ENCODE results near the gene SLC5A3. TPM values are rescaled to one million over a fixed set of nuclear protein-coding genes. Genes with fewer than 3 reads are reported as not detected.

The SLC5A3 gene
- total RNA-seq = 10 to 100 TPM; 12.1 to 40.8 (median 13.7) TPM

DNA sequence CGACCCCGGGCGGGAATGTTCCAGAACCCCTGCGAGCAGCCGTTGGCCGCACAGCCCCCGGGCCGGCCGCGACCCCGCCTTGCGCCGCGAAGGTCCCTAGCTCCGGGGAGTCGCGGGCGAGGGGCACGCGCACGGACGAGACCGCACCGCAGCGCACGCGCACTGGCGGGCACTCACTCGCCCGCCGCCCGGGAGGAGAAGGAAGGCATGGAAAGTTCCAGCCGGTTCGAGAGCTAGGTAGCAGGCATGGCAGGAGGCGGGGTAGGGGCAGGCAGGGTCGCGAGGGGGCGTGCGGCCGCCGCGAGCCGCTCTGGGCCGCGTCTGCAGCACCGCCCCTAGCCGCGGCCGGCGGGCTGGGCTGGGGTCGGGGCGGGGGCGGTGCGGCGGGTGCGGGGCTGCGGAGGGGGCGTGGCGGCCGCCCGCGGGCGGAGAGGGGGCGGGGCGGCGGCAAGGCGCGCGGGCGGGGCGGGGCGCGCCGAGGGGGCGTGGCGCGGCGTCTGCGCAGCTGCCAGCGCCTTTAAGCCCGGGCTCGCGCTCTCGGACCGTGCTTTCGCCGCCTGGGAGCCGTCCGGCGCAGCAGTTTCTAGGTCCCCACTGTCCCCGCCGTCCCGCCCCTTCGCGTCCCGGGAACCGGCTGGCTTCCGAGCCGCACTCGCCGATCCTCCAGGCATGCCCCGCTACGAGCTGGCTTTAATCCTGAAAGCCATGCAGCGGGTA, at the start of gene SLC5A3, which contains the start of gene MRPS6:
TSS of gene SLC5A3 (plus strand) at position 547 of the 717 bp plus-strand sequence. CDS start 21,621 bp downstream, outside the sequence.
TSS of gene MRPS6 (plus strand) at position 547 of the 717 bp plus-strand sequence. CDS start at position 670, 123 bp downstream.
- no peaks in the 10 kb centered on the region for H3K36me3 ChIP-seq
- no CpG with 5 or more reads among the region's 104 CpGs for WGBS, 2 donors
- H3K27ac ChIP-seq = peak within 1 kb of the TSS; percentile 80 to 91 (median 82)
- TF ChIP-seq EP300 (IDR thresholded peaks at IDR 0.05) (peak in 1 of 4 donors; percentile 2), POLR2AphosphoS5 (IDR thresholded peaks at IDR 0.05) (peak; percentile 37 to 97), POLR2A (IDR thresholded peaks at IDR 0.05) (peak in 3 of 4 donors; percentile 56 to 93 (median 89))
- TF ChIP-seq, protein P1, sequence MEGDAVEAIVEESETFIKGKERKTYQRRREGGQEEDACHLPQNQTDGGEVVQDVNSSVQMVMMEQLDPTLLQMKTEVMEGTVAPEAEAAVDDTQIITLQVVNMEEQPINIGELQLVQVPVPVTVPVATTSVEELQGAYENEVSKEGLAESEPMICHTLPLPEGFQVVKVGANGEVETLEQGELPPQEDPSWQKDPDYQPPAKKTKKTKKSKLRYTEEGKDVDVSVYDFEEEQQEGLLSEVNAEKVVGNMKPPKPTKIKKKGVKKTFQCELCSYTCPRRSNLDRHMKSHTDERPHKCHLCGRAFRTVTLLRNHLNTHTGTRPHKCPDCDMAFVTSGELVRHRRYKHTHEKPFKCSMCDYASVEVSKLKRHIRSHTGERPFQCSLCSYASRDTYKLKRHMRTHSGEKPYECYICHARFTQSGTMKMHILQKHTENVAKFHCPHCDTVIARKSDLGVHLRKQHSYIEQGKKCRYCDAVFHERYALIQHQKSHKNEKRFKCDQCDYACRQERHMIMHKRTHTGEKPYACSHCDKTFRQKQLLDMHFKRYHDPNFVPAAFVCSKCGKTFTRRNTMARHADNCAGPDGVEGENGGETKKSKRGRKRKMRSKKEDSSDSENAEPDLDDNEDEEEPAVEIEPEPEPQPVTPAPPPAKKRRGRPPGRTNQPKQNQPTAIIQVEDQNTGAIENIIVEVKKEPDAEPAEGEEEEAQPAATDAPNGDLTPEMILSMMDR (IDR thresholded peaks at IDR 0.05) = peak in 3 of 6 experiments; percentile 14 to 29 (median 15)
- DNase-seq = peak; percentile 84 to 96
- peak within 1 kb of the TSS; percentile 67 to 95 (median 88) for H3K4me3 ChIP-seq
- peaks cover 14 to 50% (median 33%) of the 10 kb centered on the region in 4 donors for H3K4me1 ChIP-seq
- no peaks in the 10 kb centered on the region for H3K9me3 ChIP-seq
- H3K27me3 ChIP-seq = no peaks in the 10 kb centered on the region
- ATAC-seq (ENCODE audit: low FRiP score in 2 of 2) = peak; percentile 91 to 92

DNA sequence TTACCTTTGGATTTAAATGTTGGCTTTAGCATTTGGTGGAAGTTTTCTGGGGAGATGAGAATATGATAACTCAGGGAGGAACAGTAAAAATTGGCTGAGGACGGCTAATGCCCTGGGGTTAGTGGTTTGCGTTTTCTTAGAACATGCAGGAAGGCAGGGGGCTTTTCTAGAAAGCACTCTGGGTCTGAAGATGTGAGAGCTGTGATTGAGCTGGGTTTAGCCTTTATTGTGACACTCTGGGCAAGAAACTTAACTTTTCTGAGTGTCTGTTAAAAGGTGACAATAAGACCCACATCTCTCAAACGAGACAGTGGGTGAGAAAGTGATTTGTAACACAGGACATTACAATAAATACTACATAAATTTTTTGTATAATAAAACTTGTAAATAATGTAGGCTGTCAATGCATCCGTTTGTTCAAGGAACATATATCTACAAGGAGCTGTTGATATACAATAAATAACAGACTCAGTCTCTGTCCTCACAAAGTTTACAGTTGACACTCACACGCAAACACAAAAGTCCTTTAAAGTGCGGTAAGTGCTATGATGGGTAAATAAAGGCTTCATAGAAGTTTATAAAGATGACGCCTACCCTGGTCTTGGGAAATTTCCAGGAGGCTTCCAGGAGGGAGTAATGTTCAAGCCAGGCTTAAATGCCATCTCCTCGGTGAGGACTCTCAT, 49.5 kb upstream of the SLC5A3 start:
- H3K36me3 ChIP-seq = no peaks in the 10 kb centered on the region

DNA sequence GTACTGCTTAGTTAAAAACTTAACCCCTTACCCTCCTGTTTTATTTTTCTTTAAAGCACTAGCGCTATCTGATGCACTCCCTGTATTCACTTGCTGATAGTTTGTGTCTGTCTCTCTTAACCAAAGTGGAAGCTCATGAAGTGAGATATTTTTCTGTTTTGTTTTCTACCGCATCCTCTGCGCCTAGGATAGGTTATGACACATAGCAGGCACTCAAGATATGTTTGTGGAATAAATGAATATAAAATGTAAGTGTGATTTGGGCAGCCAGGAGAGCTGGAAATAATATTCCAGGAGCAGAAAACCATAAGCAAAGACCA, 49.0 kb upstream of the SLC5A3 start:
- 90 to 91% methylated on average over 3 of the region's 3 CpGs for WGBS, 2 donors
- Histone ChIP-seq H3K27ac (no peak overlapping the region), H3K4me3 (no peak overlapping the region), H3K9me3 (peaks cover 0 to 4% (median 2%) of the 10 kb centered on the region in 4 donors), H3K36me3 (no peaks in the 10 kb centered on the region), H3K4me1 (peaks cover 7 to 21% (median 13%) of the 10 kb centered on the region in 4 donors), H3K27me3 (no peaks in the 10 kb centered on the region)
- TF ChIP-seq, protein P1 (IDR thresholded peaks at IDR 0.05) = no peak
- TF ChIP-seq POLR2A (IDR thresholded peaks at IDR 0.05) (no peak), POLR2AphosphoS5 (IDR thresholded peaks at IDR 0.05) (no peak), EP300 (IDR thresholded peaks at IDR 0.05) (no peak)
- DNase-seq (no peak), ATAC-seq (ENCODE audit: low FRiP score in 2 of 2) (no peak)

More for the DNA sequence above, 49.5 kb upstream of the SLC5A3 start:
- TF ChIP-seq EP300 (IDR thresholded peaks at IDR 0.05) = no peak
- TF ChIP-seq, protein P1 (IDR thresholded peaks at IDR 0.05) = no peak
- no peak for TF ChIP-seq POLR2AphosphoS5 (IDR thresholded peaks at IDR 0.05)
- TF ChIP-seq POLR2A (IDR thresholded peaks at IDR 0.05) = no peak
- 60 to 63% methylated on average over 8 of the region's 8 CpGs for WGBS, 2 donors
- no peak overlapping the region for H3K4me3 ChIP-seq
- no peak overlapping the region for H3K27ac ChIP-seq
- H3K4me1 ChIP-seq = peaks cover 7 to 21% (median 13%) of the 10 kb centered on the region in 4 donors
- no peak for DNase-seq
- H3K27me3 ChIP-seq = no peaks in the 10 kb centered on the region
- no peak for ATAC-seq (ENCODE audit: low FRiP score in 2 of 2)
- H3K9me3 ChIP-seq = peaks cover 0 to 4% (median 2%) of the 10 kb centered on the region in 4 donors

DNA sequence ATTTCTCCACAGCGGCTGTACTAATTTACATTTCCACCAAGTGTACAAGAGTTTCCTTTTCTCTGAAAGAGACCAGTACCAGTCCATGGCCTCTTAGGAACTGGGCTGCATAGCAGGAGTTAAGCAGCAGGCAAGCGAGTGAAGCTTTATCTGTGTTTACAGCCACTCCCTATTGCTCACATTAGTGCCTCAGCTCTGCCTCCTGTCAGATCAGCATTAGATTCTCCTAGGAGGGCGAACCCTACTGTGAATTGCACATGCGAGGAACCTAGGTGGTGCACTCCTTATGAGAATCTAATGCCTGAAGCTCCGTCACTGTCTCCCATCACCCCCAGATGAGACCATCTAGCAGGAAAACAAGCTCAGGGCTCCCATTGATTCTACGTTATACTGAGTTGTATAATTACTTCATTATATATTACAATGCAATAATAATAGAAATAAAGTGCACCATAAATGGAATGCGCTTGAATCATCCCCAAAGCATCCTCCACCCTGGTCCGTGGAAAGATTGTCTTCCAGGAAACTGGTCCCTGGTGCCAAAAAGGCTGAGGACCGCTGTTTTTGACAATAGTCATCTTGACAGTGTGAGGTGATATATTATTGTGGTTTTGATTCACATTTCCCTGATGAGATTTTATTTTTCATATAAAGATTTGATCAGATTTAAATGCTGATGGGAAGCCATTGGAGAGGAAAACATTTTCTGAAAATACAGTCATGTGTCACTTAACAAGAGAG, 45.5 kb upstream of the SLC5A3 start:
- 72 to 81% methylated on average over 9 of the region's 9 CpGs for WGBS, 2 donors
- TF ChIP-seq POLR2A (IDR thresholded peaks at IDR 0.05) (no peak), EP300 (IDR thresholded peaks at IDR 0.05) (no peak), POLR2AphosphoS5 (IDR thresholded peaks at IDR 0.05) (no peak)
- TF ChIP-seq, protein P1 (IDR thresholded peaks at IDR 0.05) = no peak
- no peak for DNase-seq
- Histone ChIP-seq H3K27me3 (no peaks in the 10 kb centered on the region), H3K27ac (no peak overlapping the region), H3K4me1 (peaks cover 0 to 7% (median 3%) of the 10 kb centered on the region in 4 donors), H3K4me3 (no peak overlapping the region), H3K36me3 (no peaks in the 10 kb centered on the region), H3K9me3 (no peaks in the 10 kb centered on the region)
- ATAC-seq (ENCODE audit: low FRiP score in 2 of 2) = peak in 1 of 2 donors; percentile 20
